Measurements from ENCODE around the gene INPP5F.
"Not testable (repeated sequence)": the region's sequence is repeated elsewhere in the genome, so short reads cannot be mapped to it uniquely, and the experiment has no call there.

INPP5F gene

DNA sequence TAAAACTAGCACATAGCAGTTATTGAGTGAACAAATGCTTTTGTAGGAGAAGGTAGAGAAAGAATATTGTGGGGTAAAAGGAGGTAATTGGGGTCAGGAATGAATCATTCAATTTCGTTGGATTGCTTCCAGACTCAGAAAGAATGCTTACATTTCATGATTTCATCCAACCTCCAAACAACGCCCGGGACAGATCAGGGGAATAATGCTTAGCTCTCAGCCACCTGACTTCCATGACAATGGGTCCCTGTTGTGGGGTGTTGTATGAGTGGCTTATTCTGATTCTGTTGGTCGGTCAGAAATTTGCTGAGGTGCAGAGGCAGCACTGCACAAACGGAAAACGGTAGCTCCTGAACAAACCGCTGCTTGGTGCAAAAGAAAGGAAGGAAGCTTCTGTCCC is 24.0 kb upstream of the INPP5F start:
- no peak overlapping the region for H3K4me3 ChIP-seq (ENCODE audit: low read depth, low read length)
- POLR2A ChIA-PET, result no interaction called here
- CTCF ChIA-PET, result interaction anchor here (1.0 to 7.0 kb wide), 5 partner anchors 13 to 158 kb away, joined by 3 to 63 read pairs (median 6); partner anchors contain the start of gene INPP5F
- TF ChIP-seq, protein P1, sequence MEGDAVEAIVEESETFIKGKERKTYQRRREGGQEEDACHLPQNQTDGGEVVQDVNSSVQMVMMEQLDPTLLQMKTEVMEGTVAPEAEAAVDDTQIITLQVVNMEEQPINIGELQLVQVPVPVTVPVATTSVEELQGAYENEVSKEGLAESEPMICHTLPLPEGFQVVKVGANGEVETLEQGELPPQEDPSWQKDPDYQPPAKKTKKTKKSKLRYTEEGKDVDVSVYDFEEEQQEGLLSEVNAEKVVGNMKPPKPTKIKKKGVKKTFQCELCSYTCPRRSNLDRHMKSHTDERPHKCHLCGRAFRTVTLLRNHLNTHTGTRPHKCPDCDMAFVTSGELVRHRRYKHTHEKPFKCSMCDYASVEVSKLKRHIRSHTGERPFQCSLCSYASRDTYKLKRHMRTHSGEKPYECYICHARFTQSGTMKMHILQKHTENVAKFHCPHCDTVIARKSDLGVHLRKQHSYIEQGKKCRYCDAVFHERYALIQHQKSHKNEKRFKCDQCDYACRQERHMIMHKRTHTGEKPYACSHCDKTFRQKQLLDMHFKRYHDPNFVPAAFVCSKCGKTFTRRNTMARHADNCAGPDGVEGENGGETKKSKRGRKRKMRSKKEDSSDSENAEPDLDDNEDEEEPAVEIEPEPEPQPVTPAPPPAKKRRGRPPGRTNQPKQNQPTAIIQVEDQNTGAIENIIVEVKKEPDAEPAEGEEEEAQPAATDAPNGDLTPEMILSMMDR (IDR thresholded peaks at IDR 0.05; ENCODE audit: insufficient read depth, low read length, missing control alignments), result no peak
- no peak for DNase-seq (ENCODE audit: low read depth, low spot score)

DNA sequence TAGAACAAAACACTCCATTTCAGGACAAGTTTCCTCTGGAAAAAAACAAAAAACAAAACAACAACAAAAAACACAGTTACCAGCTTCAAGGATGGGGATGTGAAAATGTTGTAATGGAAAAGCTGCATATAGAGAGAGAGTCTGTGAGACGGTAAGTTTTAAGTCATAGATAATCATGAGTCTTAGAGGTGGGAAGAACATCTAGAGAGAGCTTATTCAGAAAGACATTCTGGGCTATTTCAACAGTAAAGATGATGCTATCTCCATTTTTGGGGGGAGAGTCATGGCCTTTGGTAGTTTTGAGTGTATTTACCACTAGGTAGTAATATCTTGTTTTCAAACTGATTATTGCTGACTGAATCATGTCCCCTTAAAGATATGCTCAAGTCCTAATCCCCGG is 23.3 kb upstream of the INPP5F start:
- H3K4me3 ChIP-seq (ENCODE audit: low read depth, low read length), result no peak overlapping the region
- DNase-seq (ENCODE audit: low read depth, low spot score), result no peak
- ChIA-PET POLR2A (no interaction called here), CTCF (interaction anchor here (1.0 to 7.0 kb wide), 5 partner anchors 12 to 157 kb away, joined by 3 to 63 read pairs (median 6); partner anchors contain the start of gene INPP5F)
- TF ChIP-seq, protein P1 (IDR thresholded peaks at IDR 0.05; ENCODE audit: insufficient read depth, low read length, missing control alignments), result no peak

DNA sequence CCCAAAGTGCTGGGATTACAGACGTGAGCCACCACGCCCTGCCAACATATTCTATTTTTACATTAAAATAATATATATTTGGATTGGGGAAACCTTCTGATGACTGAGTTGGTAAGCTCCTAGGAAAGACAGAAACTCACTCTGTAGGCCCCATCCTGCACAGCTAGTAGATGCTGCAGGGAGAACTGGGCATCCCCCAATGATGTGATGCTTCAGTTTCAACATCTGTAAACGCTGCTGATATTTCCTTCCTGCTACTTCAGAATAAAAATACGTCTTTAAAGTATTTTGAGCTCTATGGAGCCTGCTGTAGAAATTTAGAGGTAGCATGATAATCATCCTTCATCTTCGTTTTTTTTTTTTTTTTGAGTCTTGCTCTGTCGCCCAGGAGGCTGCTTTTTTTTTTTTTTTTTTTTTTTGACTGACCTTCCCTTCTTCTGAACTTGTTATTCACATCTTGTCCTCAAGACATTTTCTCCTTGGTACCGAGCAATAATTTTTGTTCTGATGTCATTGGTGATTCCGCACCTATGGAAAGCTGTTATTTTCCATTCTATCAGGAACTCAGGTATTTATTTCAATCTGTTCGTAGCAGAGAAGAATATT is 21.8 kb upstream of the INPP5F start:
- POLR2A ChIA-PET, result no interaction called here
- no peak overlapping the region for H3K4me3 ChIP-seq (ENCODE audit: low read depth, low read length)
- no peak for DNase-seq (ENCODE audit: low read depth, low spot score)
- CTCF ChIA-PET, result interaction anchor here (0.9 to 7.0 kb wide), 5 partner anchors 8 to 155 kb away, joined by 3 to 63 read pairs (median 3); partner anchors contain the start of gene INPP5F
- TF ChIP-seq, protein P1 (IDR thresholded peaks at IDR 0.05; ENCODE audit: insufficient read depth, low read length, missing control alignments), result no peak

DNA sequence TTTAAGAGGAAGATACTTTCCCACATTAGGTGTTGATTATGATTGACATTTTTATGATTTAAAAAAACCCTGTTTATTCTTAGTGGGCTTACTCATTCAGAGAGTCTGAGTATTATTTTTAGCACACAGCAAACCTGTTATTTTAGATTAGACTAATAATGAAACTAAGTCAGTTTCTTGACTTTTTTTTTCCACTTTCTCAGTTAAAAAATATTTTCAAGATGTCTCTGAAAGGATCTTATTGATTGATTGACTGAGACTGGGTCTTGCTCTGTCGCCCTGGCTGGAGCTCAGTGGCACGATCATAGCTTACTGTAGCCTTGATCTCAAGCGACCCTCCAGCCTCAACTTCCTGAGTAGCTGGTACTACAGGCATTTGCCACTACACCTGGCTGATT is 20.4 kb upstream of the INPP5F start:
- ChIA-PET POLR2A (no interaction called here), CTCF (interaction anchor here (1.2 to 7.0 kb wide), 2 partner anchors 18 to 21 kb away, joined by 3 to 63 read pairs; partner anchors contain the start of gene INPP5F)
- TF ChIP-seq, protein P1 (IDR thresholded peaks at IDR 0.05; ENCODE audit: insufficient read depth, low read length, missing control alignments), result no peak
- DNase-seq (ENCODE audit: low read depth, low spot score), result no peak
- H3K4me3 ChIP-seq (ENCODE audit: low read depth, low read length), result no peak overlapping the region

DNA sequence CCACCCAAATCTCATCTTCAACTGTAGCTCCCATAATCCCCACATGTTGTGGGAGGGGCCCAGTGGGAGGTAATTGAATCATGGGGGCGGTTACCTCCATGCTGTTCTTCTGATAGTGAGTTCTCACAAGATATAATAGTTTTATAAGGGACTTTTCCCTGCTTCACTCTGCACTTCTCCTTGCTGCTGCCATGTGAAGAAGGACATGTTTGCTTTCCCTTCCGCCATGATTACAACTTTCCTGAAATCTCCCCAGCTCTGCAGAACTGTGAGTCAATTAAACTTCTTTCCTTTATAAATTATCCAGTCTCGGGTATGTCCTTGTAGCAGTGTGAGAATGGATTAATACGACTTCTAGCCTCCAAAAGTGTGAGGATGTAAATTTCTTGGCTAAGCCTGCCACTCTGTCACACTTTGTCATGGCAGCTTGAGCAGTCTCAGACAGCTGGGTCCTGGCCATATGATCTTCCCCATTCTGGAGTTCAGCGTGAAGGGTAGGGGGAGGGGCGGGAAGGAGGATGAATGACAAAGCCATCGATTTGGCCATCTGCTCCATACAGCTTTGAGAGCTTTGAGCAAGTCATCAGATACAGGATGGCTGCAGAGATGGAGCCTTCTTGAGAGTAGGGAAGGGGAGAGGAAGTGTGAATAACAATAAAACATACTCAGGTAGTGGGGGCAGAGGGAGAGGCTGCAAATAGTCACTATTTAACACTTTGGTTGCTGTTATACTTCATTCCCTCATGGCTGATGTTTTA is 19.1 kb upstream of the INPP5F start:
- CTCF ChIA-PET, result interaction anchor here (7.0 kb wide), 1 partner anchor 19 kb away, joined by 63 read pairs; no protein-coding TSS in a partner anchor
- TF ChIP-seq, protein P1 (IDR thresholded peaks at IDR 0.05; ENCODE audit: insufficient read depth, low read length, missing control alignments), result no peak
- no peak for DNase-seq (ENCODE audit: low read depth, low spot score)
- H3K4me3 ChIP-seq (ENCODE audit: low read depth, low read length), result no peak overlapping the region
- POLR2A ChIA-PET, result no interaction called here

DNA sequence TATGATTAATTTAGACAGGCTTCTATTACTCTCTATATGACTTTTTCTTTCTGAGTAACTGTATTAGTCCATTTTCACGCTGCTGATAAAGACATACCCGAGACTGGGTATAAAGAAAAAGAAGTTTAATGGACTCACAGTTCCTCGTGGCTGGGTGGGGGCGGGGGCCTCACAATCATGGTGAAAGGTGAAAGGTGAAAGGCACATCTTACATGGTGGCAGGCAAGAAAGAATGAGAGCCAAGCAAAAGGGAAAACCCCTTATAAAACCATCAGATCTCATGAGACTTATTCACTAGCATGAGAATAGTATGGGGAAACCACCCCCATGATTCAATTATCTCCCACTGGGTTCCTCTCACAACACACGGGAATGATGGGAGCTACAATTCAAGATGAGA is 18.5 kb upstream of the INPP5F start:
- CTCF ChIA-PET, result interaction anchor here (3.7 to 7.0 kb wide), 2 partner anchors 20 to 21 kb away, joined by 18 to 63 read pairs; no protein-coding TSS in a partner anchor
- POLR2A ChIA-PET; DNase-seq (ENCODE audit: low read depth, low spot score); H3K4me3 ChIP-seq (ENCODE audit: low read depth, low read length): not testable (repeated sequence)

DNA sequence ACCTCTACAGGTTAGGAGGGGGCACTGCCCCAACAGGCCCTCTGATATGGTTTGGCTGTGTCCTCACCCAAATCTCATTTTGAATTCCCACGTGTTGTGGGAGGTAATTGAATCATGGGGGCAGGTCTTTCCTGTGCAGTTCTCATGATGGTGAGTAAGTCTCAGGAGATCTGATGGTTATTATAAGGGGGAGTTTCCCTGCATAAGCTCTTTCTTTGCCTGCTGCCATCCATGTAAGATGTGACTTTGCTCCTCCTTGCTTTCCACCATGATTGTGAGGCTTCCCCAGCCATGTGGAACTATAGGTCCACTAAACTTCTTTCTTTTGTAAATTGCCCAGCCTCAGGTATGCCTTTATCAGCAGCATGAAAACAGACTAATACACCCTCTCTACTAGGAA is 14.9 kb upstream of the INPP5F start:
- H3K4me3 ChIP-seq (ENCODE audit: low read depth, low read length); POLR2A ChIA-PET: not testable (repeated sequence)
- CTCF ChIA-PET, result interaction anchor here (3.7 kb wide), 1 partner anchor 24 kb away, joined by 18 read pairs; no protein-coding TSS in a partner anchor

More for the DNA sequence above, 14.9 kb upstream of the INPP5F start:
- DNase-seq (ENCODE audit: low read depth, low spot score), result not testable (repeated sequence)
